GM12873 (cell line): ENCODE measurements around the gene NPAS2.
A peak's percentile ranks its signal among the peaks of the same experiment; 100 is the strongest.

Experiments used
- CTCF ChIP-seq: IDR thresholded peaks from 2 replicates; pipeline ENCODE4 v1.5.1; 2012; ENCODE audit warnings: low read depth, mild to moderate bottlenecking, moderate library complexity, low read length, control low read depth; ENCODE audit not compliant: insufficient read depth; ENCODE audit errors: missing control alignments

NPAS2 gene

GRCh38 chr2:100983201-100983600 lies 163.3 kb downstream of the NPAS2 start:
- no peak for TF ChIP-seq CTCF

- no peak for TF ChIP-seq CTCF
Observed at GRCh38 chr2:100983684-100984310, 163.9 kb downstream of the NPAS2 start.

- TF ChIP-seq CTCF = peak; percentile 97
Observed at GRCh38 chr2:100984892-100985307, 165.0 kb downstream of the NPAS2 start.

GRCh38 chr2:100986157-100986556 lies 166.2 kb downstream of the NPAS2 start:
- no peak for TF ChIP-seq CTCF

GRCh38 chr2:100987536-100987935 lies 167.6 kb downstream of the NPAS2 start:
- no peak for TF ChIP-seq CTCF

- no peak for TF ChIP-seq CTCF
Observed at GRCh38 chr2:100987974-100988373, 168.0 kb downstream of the NPAS2 start.

- no peak for TF ChIP-seq CTCF
Observed at GRCh38 chr2:100988630-100989417, 168.9 kb downstream of the NPAS2 start.
